A673 (cell line): ENCODE measurements around the gene NYNRIN.

Source experiments
- CTCF ChIP-seq: fragments of 300-800, 200-600 bp; sonication (generic); conservative IDR thresholded peaks from 2 replicates; pipeline ENCODE4 v1.5.1; 2017; ENCODE audit warnings: low read depth, mild to moderate bottlenecking, antibody characterized with exemption, low read length, moderate library complexity, mixed read lengths
- EZH2 ChIP-seq: fragments of 200-600 bp; sonication (generic); IDR thresholded peaks from 2 replicates; pipeline ENCODE4 v1.6.1; 2017; ENCODE audit warnings: borderline replicate concordance, low read depth, mild to moderate bottlenecking, mixed read lengths, antibody characterized with exemption, low read length; ENCODE audit not compliant: poor library complexity, severe bottlenecking

- TF ChIP-seq EZH2 (no peak), CTCF (no peak)
Measured at GRCh38 chr14:24384169-24384568, 14.6 kb upstream of the NYNRIN start.
